Stimulated activated CD8-positive, alpha-beta memory T cell treated with anti-CD3 and anti-CD28 coated beads, Interleukin-4, amount 100 ng/mL, for 48 hours (primary cell): ENCODE measurements around the gene LRRN4.
"Not testable (repeated sequence)": the region's sequence is repeated elsewhere in the genome, so short reads cannot be mapped to it uniquely, and the experiment has no call there.

Experiments
- DNase-seq: peaks from one replicate; pipeline ENCODE4 v3.0.0-alpha.2; 2020

Gene LRRN4

DNA sequence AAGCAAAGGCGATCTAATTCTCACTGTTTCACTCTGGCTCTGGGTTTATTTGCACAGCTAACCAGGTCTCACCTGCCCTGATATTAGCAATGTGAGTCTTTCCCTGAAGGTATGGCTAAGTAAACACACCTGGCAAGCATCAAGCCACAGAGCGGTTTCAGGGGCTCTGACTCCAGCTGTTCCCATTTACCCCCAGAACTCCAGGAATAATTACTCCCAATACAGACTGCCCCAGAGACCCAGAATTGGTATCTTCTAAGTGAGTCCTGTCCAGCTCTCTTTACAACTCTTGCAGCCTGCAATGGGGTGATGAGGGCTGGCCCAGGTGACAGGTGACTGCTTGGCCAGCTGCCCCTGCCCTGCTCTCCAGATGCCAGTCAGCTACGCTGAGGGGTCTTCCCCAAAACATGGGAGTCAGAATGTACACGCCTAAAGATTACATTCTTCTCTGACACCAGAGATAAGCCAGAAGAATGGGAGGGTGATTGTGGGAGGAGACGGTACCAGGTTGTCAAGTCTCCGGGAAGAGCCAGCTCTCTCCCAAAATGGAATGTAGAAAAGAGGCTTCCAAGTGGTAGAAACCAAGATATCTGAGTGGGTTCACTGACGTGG is 4.9 kb upstream of the LRRN4 start:
- DNase-seq = no peak

DNA sequence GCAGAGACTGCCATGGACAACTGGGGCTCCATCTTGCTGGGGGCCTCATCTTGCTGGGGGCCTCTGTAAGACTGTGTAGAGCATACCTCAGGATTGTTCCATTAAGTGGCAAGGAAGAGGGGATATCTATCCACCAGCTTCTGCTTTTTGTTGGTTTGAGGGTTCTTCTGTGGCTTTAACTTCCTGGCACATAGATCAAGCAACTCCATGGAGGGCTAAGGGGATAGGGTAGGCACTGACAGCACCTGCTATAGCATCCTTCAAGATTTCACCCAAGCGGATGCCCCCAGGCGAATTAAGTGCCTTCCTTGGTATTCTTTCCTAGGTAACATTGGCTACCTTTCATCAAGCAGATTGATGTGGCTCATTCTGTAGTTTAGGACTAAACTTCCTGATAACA is 3.8 kb upstream of the LRRN4 start:
- DNase-seq = no peak

DNA sequence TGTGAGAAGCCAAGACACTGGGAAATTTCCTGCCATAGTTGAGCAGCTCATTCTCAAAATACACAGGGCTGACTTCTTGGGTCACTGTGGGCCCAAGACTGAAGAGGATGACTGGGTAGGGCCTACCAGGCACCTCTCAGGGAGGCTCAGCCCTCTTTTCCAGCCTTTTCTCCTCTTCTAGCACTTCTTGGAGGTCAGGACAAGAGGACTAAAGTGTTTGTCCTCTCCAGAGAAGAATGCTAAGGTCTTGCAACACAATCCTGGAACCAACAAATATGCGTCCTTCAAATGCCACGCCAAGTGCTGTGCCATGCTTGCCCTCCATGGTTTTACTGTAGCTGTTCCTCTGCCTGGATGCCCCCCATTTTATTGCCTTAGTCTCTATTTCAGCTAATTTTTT is 3.3 kb upstream of the LRRN4 start:
- no peak for DNase-seq

GRCh38 chr20:6055981-6056569 is 2.2 kb upstream of the LRRN4 start:
- DNase-seq = no peak

- DNase-seq = no peak
Observed at GRCh38 chr20:6055161-6055783, 1.4 kb upstream of the LRRN4 start.

DNA sequence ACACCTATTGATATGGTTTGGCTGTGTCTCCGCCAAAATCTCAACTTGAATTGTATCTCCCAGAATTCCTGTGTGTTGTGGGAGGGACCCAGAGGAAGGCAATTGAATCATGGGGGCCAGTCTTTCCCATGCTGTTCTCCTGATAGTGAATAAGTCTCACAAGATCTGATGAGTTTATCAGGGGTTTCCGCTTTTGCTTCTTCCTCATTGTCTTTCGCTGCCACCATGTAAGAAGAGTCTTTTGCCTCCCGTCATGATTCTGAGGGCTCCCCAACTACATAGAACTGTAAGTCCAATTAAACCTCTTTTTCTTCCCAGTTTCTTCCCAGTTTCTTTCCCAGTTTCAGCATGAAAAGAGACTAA is 810 bp upstream of the LRRN4 start:
- DNase-seq = not testable (repeated sequence)

DNA sequence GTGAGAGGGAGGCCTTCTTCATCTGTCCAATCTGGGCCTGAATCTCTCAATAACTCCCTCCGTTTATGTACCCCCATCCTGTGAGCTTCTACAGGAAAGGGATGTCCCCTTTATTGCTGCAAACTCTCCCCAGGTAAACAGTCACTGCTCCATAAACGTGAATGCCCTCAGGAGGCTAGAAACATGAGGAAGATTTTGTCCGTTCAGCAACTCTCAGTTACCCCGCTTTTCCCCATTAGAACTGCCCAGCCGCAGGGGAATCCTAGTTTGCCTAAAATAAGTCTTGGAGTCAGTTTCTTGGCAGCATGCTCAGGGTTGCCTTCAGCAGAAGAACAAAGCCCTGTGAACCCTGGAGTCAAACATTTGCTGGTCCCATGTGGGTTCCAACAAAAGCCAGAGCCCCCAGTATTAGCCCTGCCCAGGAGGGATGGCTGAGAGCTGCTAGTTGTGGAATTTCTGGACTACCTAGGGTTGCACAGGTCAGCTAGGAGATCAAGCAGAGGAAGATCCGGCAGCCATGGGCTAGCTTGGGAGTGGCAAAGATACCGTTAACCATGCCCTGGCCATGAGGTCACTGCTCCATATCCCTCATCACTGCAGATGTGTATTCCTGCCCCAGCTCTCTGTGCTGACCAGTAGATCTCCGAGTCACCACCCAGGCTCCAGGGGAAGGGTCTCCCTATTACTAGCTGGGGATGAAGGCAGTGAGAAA is 640 bp downstream of the LRRN4 start:
- DNase-seq = no peak

GRCh38 chr20:6051505-6051904 is 2.4 kb downstream of the LRRN4 start:
- DNase-seq = no peak

- DNase-seq = no peak
Observed at GRCh38 chr20:6048391-6048790, 5.5 kb downstream of the LRRN4 start.

GRCh38 chr20:6046432-6046831 is 7.4 kb downstream of the LRRN4 start:
- no peak for DNase-seq

DNA sequence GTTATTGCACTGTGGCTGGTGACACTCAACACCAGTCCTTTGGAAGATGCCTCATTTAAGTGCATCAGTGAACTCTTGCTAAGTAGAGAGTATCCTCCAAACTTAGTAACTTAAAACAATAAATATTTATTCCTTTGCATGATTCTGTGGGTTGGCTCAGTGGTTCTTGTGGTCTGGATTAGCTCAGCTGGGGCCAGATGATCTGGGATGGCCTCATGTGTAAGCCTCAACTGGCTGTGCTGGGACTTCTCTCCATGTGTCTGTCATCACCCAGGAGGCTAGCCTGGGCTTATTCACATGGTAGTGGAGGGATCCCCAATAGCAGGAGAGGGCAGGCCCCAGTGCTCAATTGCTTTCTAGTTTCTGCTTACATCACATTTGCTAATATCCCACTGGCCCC is 8.3 kb downstream of the LRRN4 start:
- no peak for DNase-seq

GRCh38 chr20:6044115-6044514 is 9.7 kb downstream of the LRRN4 start:
- DNase-seq = no peak

DNA sequence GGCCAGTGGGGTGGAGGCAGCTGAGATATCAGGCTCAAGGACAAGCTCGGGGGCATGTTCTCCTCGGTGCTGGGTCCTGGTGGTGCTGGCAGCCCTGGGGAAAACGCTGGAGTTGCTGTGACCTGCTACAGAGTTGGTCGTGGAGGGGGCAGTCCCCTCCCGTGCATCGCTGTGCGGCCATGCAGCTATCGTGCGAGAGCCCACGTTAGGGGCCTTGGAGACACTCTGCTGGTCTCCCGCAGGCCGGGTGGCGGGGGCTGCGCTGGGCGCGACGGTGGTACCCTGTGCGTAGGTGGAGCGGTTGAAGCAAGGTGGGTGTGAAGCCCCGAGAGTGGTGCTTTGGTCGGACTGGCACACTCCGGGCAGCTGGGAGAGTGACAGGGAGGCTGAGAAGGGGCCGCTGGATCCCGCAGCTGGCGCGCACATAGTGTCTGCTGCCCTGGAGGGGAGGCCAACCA is 12.0 kb downstream of the LRRN4 start:
- DNase-seq = no peak

- DNase-seq = no peak
Observed at GRCh38 chr20:6040958-6041807, 12.7 kb downstream of the LRRN4 start.

DNA sequence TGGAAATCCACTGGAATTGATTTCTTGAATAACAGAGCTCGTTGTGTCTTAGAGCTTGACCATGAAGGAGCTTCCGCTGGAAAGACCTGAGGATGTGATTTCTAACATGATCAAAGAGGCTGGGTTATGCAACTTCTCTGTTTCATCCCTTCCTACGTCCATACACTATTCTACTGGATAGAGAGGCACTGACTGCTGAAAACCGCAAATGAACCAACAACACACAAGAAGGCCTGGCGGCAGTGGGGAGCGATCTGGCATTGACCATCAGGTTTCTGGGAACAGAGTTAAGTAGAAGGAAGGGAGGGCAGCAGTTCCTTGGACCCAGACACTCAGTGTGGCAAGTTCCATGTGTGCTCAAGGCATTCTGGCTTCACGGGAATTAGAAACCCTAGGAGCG is 13.3 kb downstream of the LRRN4 start:
- DNase-seq = no peak

- no peak for DNase-seq
Observed at GRCh38 chr20:6039766-6040165, 14.1 kb downstream of the LRRN4 start.

- no peak for DNase-seq
Observed at GRCh38 chr20:6038256-6038655, 15.6 kb downstream of the LRRN4 start.

DNA sequence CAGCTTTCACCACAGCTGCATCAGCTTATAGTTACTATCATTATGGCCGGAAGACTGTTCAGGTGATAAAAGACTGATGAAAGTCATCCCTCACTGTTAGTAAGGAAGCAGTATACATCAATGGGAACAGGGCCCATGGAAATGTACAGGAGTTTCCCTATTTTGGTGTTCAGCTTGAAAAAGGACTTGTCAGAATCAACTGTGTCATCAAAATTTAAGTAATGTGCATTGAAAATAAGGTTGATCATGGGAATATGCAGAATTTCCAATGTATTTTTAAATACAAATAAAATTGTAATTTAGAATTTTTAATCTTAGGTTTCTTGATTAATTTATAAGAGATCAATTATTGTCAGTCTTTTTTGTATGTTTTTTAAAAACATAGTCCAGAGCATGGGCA is 16.8 kb downstream of the LRRN4 start:
- no peak for DNase-seq

- DNase-seq = no peak
Observed at GRCh38 chr20:6036213-6036612, 17.6 kb downstream of the LRRN4 start.

GRCh38 chr20:6034134-6034969 is 19.5 kb downstream of the LRRN4 start:
- no peak for DNase-seq

- not testable (repeated sequence) for DNase-seq
Observed at GRCh38 chr20:6032907-6033306, 21.0 kb downstream of the LRRN4 start.

DNA sequence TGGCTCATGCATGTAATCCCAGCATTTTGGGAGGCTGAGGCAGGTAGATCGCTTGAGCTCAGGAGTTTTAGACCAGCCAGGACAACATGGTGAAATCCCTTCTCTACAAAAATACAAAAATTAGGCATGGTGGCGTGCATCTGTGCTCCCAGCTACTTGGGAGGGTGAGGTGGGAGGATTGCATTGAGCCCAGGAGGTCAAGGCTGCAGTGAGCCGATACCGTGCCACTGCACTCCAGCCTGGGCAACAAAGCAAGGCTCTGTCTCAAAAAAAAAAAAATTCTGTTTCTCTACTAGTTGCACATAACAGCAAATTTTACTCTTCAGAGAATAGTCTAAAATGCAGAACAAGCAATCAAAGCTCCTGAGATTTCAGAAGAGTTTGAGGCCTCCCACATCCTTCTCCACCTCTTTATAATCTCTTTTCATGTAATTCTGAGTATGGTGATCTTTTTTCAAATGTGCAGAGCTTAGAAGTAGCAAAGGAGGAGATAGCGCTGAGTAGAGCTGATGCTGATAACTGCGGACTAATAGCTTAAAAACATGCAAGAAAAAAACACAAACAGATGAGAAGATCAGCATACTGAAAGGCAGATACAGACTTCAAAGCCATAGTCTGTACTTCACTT is 23.3 kb downstream of the LRRN4 start:
- no peak for DNase-seq
